Measurements from ENCODE around the gene PIK3C3. TPM values are rescaled to one million over a fixed set of nuclear protein-coding genes. Genes with fewer than 3 reads are reported as not detected.

The PIK3C3 gene
- total and polyA plus RNA-seq, 9 of the 15 experiments (the other 6 are each of a cell fraction or from before 2014, with no cell fraction given): 27.0 to 101 (median 42.9) TPM

DNA sequence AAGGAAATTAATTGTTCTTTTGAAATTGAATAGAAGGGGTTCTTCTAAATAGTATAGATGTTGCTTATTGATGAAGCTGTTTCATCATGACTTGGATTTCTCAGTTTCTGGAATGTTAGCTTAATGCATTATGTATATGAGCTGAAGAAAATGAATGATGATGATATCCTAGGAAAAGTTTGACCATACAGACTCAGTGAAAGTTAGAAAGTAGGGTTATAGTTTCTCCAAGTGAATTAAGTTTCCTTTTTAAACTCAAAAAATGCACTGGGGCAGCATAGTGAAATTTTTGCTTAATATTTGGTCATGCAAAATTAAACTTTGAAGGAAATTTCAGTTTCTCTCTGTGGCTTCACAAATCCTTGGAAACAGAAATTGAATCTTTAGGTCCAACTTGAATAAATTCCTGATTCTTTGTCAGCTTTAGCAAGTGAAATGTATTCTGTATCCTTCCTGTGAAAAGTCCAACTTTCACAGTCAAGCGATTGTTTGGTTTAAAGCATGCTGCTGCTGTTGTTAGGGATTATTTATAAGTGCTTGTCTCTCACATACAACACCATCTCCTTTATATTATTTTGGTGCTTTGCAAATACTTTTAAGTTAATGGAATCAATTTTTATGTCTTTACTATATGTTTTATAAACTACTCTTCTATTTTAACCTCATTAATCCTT lies 78.2 kb downstream of the PIK3C3 start (continued):
- TF ChIP-seq, protein P1, sequence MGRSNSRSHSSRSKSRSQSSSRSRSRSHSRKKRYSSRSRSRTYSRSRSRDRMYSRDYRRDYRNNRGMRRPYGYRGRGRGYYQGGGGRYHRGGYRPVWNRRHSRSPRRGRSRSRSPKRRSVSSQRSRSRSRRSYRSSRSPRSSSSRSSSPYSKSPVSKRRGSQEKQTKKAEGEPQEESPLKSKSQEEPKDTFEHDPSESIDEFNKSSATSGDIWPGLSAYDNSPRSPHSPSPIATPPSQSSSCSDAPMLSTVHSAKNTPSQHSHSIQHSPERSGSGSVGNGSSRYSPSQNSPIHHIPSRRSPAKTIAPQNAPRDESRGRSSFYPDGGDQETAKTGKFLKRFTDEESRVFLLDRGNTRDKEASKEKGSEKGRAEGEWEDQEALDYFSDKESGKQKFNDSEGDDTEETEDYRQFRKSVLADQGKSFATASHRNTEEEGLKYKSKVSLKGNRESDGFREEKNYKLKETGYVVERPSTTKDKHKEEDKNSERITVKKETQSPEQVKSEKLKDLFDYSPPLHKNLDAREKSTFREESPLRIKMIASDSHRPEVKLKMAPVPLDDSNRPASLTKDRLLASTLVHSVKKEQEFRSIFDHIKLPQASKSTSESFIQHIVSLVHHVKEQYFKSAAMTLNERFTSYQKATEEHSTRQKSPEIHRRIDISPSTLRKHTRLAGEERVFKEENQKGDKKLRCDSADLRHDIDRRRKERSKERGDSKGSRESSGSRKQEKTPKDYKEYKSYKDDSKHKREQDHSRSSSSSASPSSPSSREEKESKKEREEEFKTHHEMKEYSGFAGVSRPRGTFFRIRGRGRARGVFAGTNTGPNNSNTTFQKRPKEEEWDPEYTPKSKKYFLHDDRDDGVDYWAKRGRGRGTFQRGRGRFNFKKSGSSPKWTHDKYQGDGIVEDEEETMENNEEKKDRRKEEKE (IDR thresholded peaks at IDR 0.05; ENCODE audit: borderline replicate concordance in 1 of 2, control insufficient read depth in 1 of 2, low read depth in 2 of 2, low read length in 1 of 2): no peak
- no peak for TF ChIP-seq DPF2 (IDR thresholded peaks at IDR 0.05)
- no peak for TF ChIP-seq ASH1L (IDR thresholded peaks at IDR 0.05; ENCODE audit: borderline replicate concordance, low read depth, partially characterized antibody)
- no peak for TF ChIP-seq GMEB1 (CRISPR knock-in tag; IDR thresholded peaks at IDR 0.05)

- ChIA-PET POLR2A (no interaction called here), CTCF (ENCODE audit: low intra/inter-chr PET ratio) (no interaction called here)
- Histone ChIP-seq H4K20me1 (replicated peaks; ENCODE audit: control insufficient read depth, insufficient read depth, low read length) (no peaks in the 10 kb centered on the region), H3K9ac (ENCODE audit: insufficient read depth in 1 of 2, low read depth in 2 of 2, low read length in 2 of 2) (no peak overlapping the region), H3K27me3 (ENCODE audit: control insufficient read depth in 2 of 2, insufficient read depth in 2 of 2, low read length in 2 of 2) (no peaks in the 10 kb centered on the region), H3K4me2 (ENCODE audit: insufficient read depth, low read length) (no peak overlapping the region), H3K79me2 (ENCODE audit: control insufficient read depth, insufficient read depth, low read length) (no peaks in the 10 kb centered on the region), H3K4me1 (replicated peaks in 1 of 2; ENCODE audit: control insufficient read depth in 2 of 2, insufficient read depth in 2 of 2, low read length in 2 of 2) (no peaks in the 10 kb centered on the region), H3K9me1 (ENCODE audit: control insufficient read depth, insufficient read depth, low read length) (no peaks in the 10 kb centered on the region), H3K4me3 (no peak overlapping the region), H3K27ac (ENCODE audit: extremely low read depth, low read depth, low read length) (no peak overlapping the region), H2AFZ (ENCODE audit: low read depth, low read length) (no peak overlapping the region), H3K9me3 (replicated peaks; ENCODE audit: control insufficient read depth, insufficient read depth, low read depth, low read length) (no peaks in the 10 kb centered on the region), H3K36me3 (ENCODE audit: control insufficient read depth, insufficient read depth, low read length) (peaks cover 13% of the 10 kb centered on the region; the same call in 2 of the 3 replicates)
- intact Hi-C loops (cut with micrococcal nuclease) (no loop called here), in situ Hi-C loops (cut with MboI) (no loop called here)
- no TSS peak for BruUV-seq (replicated peaks)
- no peak for FAIRE-seq
- ATAC-seq: no peak
- WGBS (ENCODE audit: insufficient coverage, low coverage, missing lambda C conversion rate): 75% methylated on average over 1 of the region's 1 CpG
- no peak for DNase-seq (ENCODE audit: extremely low read depth in 1 of 4, low spot score in 3 of 4)
- TF ChIP-seq, protein P2, sequence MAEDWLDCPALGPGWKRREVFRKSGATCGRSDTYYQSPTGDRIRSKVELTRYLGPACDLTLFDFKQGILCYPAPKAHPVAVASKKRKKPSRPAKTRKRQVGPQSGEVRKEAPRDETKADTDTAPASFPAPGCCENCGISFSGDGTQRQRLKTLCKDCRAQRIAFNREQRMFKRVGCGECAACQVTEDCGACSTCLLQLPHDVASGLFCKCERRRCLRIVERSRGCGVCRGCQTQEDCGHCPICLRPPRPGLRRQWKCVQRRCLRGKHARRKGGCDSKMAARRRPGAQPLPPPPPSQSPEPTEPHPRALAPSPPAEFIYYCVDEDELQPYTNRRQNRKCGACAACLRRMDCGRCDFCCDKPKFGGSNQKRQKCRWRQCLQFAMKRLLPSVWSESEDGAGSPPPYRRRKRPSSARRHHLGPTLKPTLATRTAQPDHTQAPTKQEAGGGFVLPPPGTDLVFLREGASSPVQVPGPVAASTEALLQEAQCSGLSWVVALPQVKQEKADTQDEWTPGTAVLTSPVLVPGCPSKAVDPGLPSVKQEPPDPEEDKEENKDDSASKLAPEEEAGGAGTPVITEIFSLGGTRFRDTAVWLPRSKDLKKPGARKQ (CRISPR knock-in tag; IDR thresholded peaks at IDR 0.05): no peak
- no peak for TF ChIP-seq PURB (CRISPR knock-in tag; IDR thresholded peaks at IDR 0.05; ENCODE audit: low read depth)
- no peak for TF ChIP-seq YY1 (IDR thresholded peaks at IDR 0.05; ENCODE audit: borderline replicate concordance in 1 of 3, control insufficient read depth in 1 of 3, extremely low read depth in 1 of 3, insufficient read depth in 3 of 3, insufficient read length in 1 of 3, insufficient replicate concordance in 2 of 3, low read depth in 1 of 3, low read length in 2 of 3)
- no peak for TF ChIP-seq ZNF639 (CRISPR knock-in tag; conservative IDR thresholded peaks at IDR 0.05 in 1 of 2, IDR thresholded peaks at IDR 0.05 in 1 of 2)
- TF ChIP-seq KDM4B (IDR thresholded peaks at IDR 0.05; ENCODE audit: borderline replicate concordance in 2 of 2, low read depth in 1 of 2): no peak
Observed at GRCh38 chr18:42038936-42039335, 83.9 kb downstream of the PIK3C3 start.
